ENCODE data around the gene GAPDHS. TPM values are rescaled to one million over a fixed set of nuclear protein-coding genes. Genes with fewer than 3 reads are reported as not detected.

GAPDHS gene
- total RNA-seq, 1 experiment from 2014 or later = not detected

GRCh38 chr19:35582760-35583159, 49.5 kb downstream of the GAPDHS start:
- no peaks in the 10 kb centered on the region for H3K79me1 ChIP-seq (ENCODE audit: insufficient read depth, low read depth, low read length, poor library complexity, severe bottlenecking)
- no peak overlapping the region for H2BK120ac ChIP-seq (ENCODE audit: low read depth, low read length, poor library complexity, severe bottlenecking)
- H2BK15ac ChIP-seq (ENCODE audit: low read depth, low read length) = no peak overlapping the region
- no peaks in the 10 kb centered on the region for H3K4me1 ChIP-seq (ENCODE audit: insufficient read depth, low read length)
- no peak overlapping the region for H2BK5ac ChIP-seq (ENCODE audit: insufficient read length, low read length)
- WGBS (ENCODE audit: extremely low coverage, insufficient read length, low lambda C conversion rate) = no CpG with 5 or more reads among the region's 1 CpG
- no peaks in the 10 kb centered on the region for H3K79me2 ChIP-seq (ENCODE audit: insufficient read depth, low read length)
- no peak overlapping the region for H2AK5ac ChIP-seq (ENCODE audit: insufficient read length, low read length)
- no peak overlapping the region for H4K5ac ChIP-seq (ENCODE audit: insufficient read length, low read depth, low read length)
- no peak overlapping the region for H3K14ac ChIP-seq (ENCODE audit: insufficient read depth, low read length)
- no peaks in the 10 kb centered on the region for H3K9me3 ChIP-seq (ENCODE audit: control insufficient read depth, low read depth, low read length)
- no peak overlapping the region for H3K56ac ChIP-seq (ENCODE audit: insufficient read length, low read depth, low read length)
- Mint-ChIP-seq H3K27ac (no peak overlapping the region), H3K4me1 (peaks cover 0 to 2% of the 10 kb centered on the region in 2 experiments; a peak in 1 of 4 replicates), H3K4me3 (no peak overlapping the region), H3K36me3 (ENCODE audit: insufficient read depth in 1 of 3, low read depth in 3 of 3) (no peaks in the 10 kb centered on the region; a peak in 1 of 7 replicates), H3K9me3 (peaks cover 2 to 12% of the 10 kb centered on the region in 2 experiments; a peak in 4 of 5 replicates), H3K27me3 (ENCODE audit: low read depth) (peaks cover 48% of the 10 kb centered on the region)
- H3K18ac ChIP-seq (ENCODE audit: insufficient read length, low read depth, low read length) = no peak overlapping the region
- H3K23ac ChIP-seq (ENCODE audit: insufficient read length, low read depth, low read length) = no peak overlapping the region
- no peak for DNase-seq
- no peak overlapping the region for H2BK20ac ChIP-seq (ENCODE audit: low read depth, low read length, poor library complexity, severe bottlenecking)
- no peaks in the 10 kb centered on the region for H3K23me2 ChIP-seq (ENCODE audit: insufficient read length, low read depth, low read length, poor library complexity, severe bottlenecking)
- no peak overlapping the region for H2AFZ ChIP-seq (ENCODE audit: low read length)
- H2BK12ac ChIP-seq (ENCODE audit: insufficient read length, low read depth, low read length) = no peak overlapping the region
- no peak overlapping the region for H4K8ac ChIP-seq (replicated peaks; ENCODE audit: insufficient read length, low read depth, low read length)
- H4K20me1 ChIP-seq (ENCODE audit: control insufficient read depth, insufficient read depth, insufficient read length) = no peaks in the 10 kb centered on the region
- H3K27me3 ChIP-seq (ENCODE audit: insufficient read depth, low read length) = no peaks in the 10 kb centered on the region; the same call in 1 of the 2 replicates
- no peak overlapping the region for H3K4ac ChIP-seq (ENCODE audit: low read depth, low read length)
- H3T11ph ChIP-seq (ENCODE audit: low read length) = no peak overlapping the region
- H3K27ac ChIP-seq (ENCODE audit: insufficient read length, low read depth, low read length) = no peak overlapping the region
- no peak overlapping the region for H3K9ac ChIP-seq (ENCODE audit: extremely low read depth, insufficient read length, low read length)
- no peak for TF ChIP-seq CTCF (conservative IDR thresholded peaks at IDR 0.05)
- H4K91ac ChIP-seq (ENCODE audit: insufficient read length, low read depth, low read length) = no peak overlapping the region
- H3K4me2 ChIP-seq (ENCODE audit: insufficient read depth, insufficient read length, low read length) = no peak overlapping the region

All from H9 (cell line).